HG02884 (cell line): Measurements from ENCODE around the gene KCNJ5.

ENCODE experiments used
- ATAC-seq: cut with Tn5 transposase; IDR thresholded peaks from one replicate; pipeline ENCODE4 v1.9.1; 2021; ENCODE audit warnings: mild to moderate bottlenecking, moderate library complexity; ENCODE audit not compliant: unreplicated experiment

KCNJ5 gene

GRCh38 chr11:128868841-128869671 lies 22.1 kb upstream of the KCNJ5 start:
- ATAC-seq: no peak

- ATAC-seq: no peak
Observed at GRCh38 chr11:128871168-128871610, 20.0 kb upstream of the KCNJ5 start.

GRCh38 chr11:128872094-128872493 lies 19.1 kb upstream of the KCNJ5 start:
- no peak for ATAC-seq

GRCh38 chr11:128872594-128872993 lies 18.6 kb upstream of the KCNJ5 start:
- ATAC-seq: no peak

GRCh38 chr11:128874427-128874826 lies 16.7 kb upstream of the KCNJ5 start:
- ATAC-seq: no peak

GRCh38 chr11:128876133-128876650 lies 15.0 kb upstream of the KCNJ5 start:
- no peak for ATAC-seq

- ATAC-seq: no peak
Observed at GRCh38 chr11:128877726-128878125, 13.4 kb upstream of the KCNJ5 start.

- ATAC-seq: no peak
Observed at GRCh38 chr11:128878455-128878854, 12.7 kb upstream of the KCNJ5 start.

GRCh38 chr11:128879817-128880216 lies 11.3 kb upstream of the KCNJ5 start:
- ATAC-seq: no peak

- ATAC-seq: no peak
Observed at GRCh38 chr11:128881221-128881620, 9.9 kb upstream of the KCNJ5 start.

- no peak for ATAC-seq
Observed at GRCh38 chr11:128882451-128882850, 8.7 kb upstream of the KCNJ5 start.

GRCh38 chr11:128884054-128884453 lies 7.1 kb upstream of the KCNJ5 start:
- no peak for ATAC-seq

- peak; percentile 80 for ATAC-seq
Observed at GRCh38 chr11:128884703-128885338, 6.3 kb upstream of the KCNJ5 start.

- no peak for ATAC-seq
Observed at GRCh38 chr11:128886406-128887124, 4.6 kb upstream of the KCNJ5 start.

GRCh38 chr11:128888034-128888985 lies 2.8 kb upstream of the KCNJ5 start:
- ATAC-seq: no peak

- ATAC-seq: no peak
Observed at GRCh38 chr11:128889657-128890213, 1.4 kb upstream of the KCNJ5 start.

GRCh38 chr11:128890216-128890542 lies 977 bp upstream of the KCNJ5 start:
- no peak for ATAC-seq

GRCh38 chr11:128891913-128892398 lies 800 bp downstream of the KCNJ5 start:
- ATAC-seq: no peak

GRCh38 chr11:128892866-128893565 lies 1.9 kb downstream of the KCNJ5 start:
- no peak for ATAC-seq
